ENCODE data around the gene INTS7.

GRCh38 chr1:211910913-211911485, 124.4 kb downstream of the INTS7 start:
- no peak for TF ChIP-seq CTCF (conservative IDR thresholded peaks at IDR 0.05; ENCODE audit: low read depth, low read length)
- no peak for TF ChIP-seq EZH2 (IDR thresholded peaks at IDR 0.05; ENCODE audit: low read length, unreplicated experiment)
- no peak for TF ChIP-seq EZH2phosphoT487 (IDR thresholded peaks at IDR 0.05; ENCODE audit: borderline replicate concordance, low read length)
